Uterus (tissue), 4 donors: ENCODE results near the gene MRNIP. TPM values are rescaled to one million over a fixed set of nuclear protein-coding genes. Genes with fewer than 3 reads are reported as not detected.
A peak's percentile ranks its signal among the peaks of the same experiment; 100 is the strongest.
"Not testable (repeated sequence)": the region's sequence is repeated elsewhere in the genome, so short reads cannot be mapped to it uniquely, and the experiment has no call there.

ENCODE experiments used
- DNase-seq, 2 donors: peaks; one replicate each; pipeline ENCODE4 v3.0.0-alpha.2; 2019 to 2020
- H3K27ac ChIP-seq, 2 donors: fragments of 200-600 bp; sonication (generic); 1 replicate in 1 of 2; 2 replicates in 1 of 2; pipeline ENCODE4 v1.5.1; 2016 to 2018
- H3K27me3 ChIP-seq, 2 donors: fragments of 200-600 bp; sonication (generic); one replicate each; pipeline ENCODE4 v1.5.1; 2018 to 2019; ENCODE audit warnings: control low read depth in 1 of 2
- H3K36me3 ChIP-seq, 2 donors: fragments of 200-600 bp; sonication (generic); one replicate each; pipeline ENCODE4 v1.5.1; 2019; ENCODE audit warnings: control low read depth in 1 of 2
- H3K4me1 ChIP-seq, 2 donors: fragments of 200-600 bp; sonication (generic); one replicate each; pipeline ENCODE4 v1.5.1; 2018 to 2019; ENCODE audit warnings: control low read depth in 1 of 2
- H3K4me3 ChIP-seq, 2 donors: fragments of 200-600 bp; sonication (generic); 1 replicate in 1 of 2; 2 replicates in 1 of 2; pipeline ENCODE4 v1.5.1; 2018 to 2019; ENCODE audit warnings: mild to moderate bottlenecking in 1 of 2
- H3K9me3 ChIP-seq, 2 donors: fragments of 200-600 bp; sonication (generic); one replicate each; pipeline ENCODE4 v1.5.1; 2019; ENCODE audit warnings: control low read depth in 1 of 2
- CTCF ChIP-seq, 4 experiments: fragments of 200-600 bp in 2 of 4; fragments of 450-650 bp in 2 of 4; sonication (generic) in 2 of 4; IDR thresholded peaks; one replicate each; pipeline ENCODE4 v1.5.1; 2016 to 2019; ENCODE audit warnings: antibody characterized with exemption in 4 of 4, mild to moderate bottlenecking in 2 of 4, moderate library complexity in 1 of 4
- POLR2A ChIP-seq, 2 donors: fragments of 450-650 bp; IDR thresholded peaks; one replicate each; pipeline ENCODE4 v1.6.1; 2016; ENCODE audit warnings: antibody characterized with exemption in 2 of 2, mild to moderate bottlenecking in 1 of 2, moderate library complexity in 1 of 2
- intact Hi-C: fragments of 100-400 bp; cut with DNase I; formaldehyde crosslinking; loops from one replicate; pipeline ENCODE4 v1.15.1; 2023; ENCODE audit warnings: low total_unique reads
- microRNA counts, 2 donors: library from miRNA; unstranded; fragments of <30 nt; microRNA quantifications; one replicate each; lab custom pipeline; 2016 to 2017
- microRNA-seq: library from miRNA; unstranded; fragments of <30 nt; microRNA quantifications from one replicate; pipeline ENCODE4, GENCODE V29; 2016; ENCODE audit warnings: borderline microRNAs expressed, borderline replicate concordance
- small RNA-seq: library from RNA; depleted of rRNA; stranded (forward); fragments of <200 nt; gene quantifications from one replicate; pipeline ENCODE3, GENCODE V24; 2016
- total RNA-seq, 4 donors: library from RNA; depleted of rRNA in 3 of 4; stranded (reverse); fragments of >200 nt in 3 of 4; gene quantifications; one replicate each; pipeline versions ENCODE4 v1.1.0 to v1.2.4, GENCODE V29; 2014 to 2023
- donor health status: DM: yes; HTN: yes; CAD: no.

MRNIP gene
- total RNA-seq, 4 donors from 2014 or later: 16.8 to 138 (median 61.6) TPM

- TF ChIP-seq POLR2A (IDR thresholded peaks at IDR 0.05) (no peak), CTCF (IDR thresholded peaks at IDR 0.05) (no peak)
- H3K36me3 ChIP-seq: no peaks in the 10 kb centered on the region
- no peak for DNase-seq
- intact Hi-C loops: no loop called here
- H3K9me3 ChIP-seq: no peaks in the 10 kb centered on the region
- no peaks in the 10 kb centered on the region for H3K27me3 ChIP-seq
- H3K27ac ChIP-seq: peak overlapping the region; percentile 77 to 81
- H3K4me3 ChIP-seq: no peak overlapping the region
- peaks cover 0 to 9% of the 10 kb centered on the region in 2 donors for H3K4me1 ChIP-seq
These were observed 66.6 kb downstream of the MRNIP start for GRCh38 chr5:179791881-179792611.

GRCh38 chr5:179789278-179789677 lies 69.3 kb downstream of the MRNIP start:
- H3K36me3 ChIP-seq, H3K9me3 ChIP-seq, H3K27ac ChIP-seq, H3K27me3 ChIP-seq, intact Hi-C loops, H3K4me3 ChIP-seq, DNase-seq, H3K4me1 ChIP-seq: not testable (repeated sequence)

- Histone ChIP-seq H3K4me3 (no peak overlapping the region), H3K27me3 (no peaks in the 10 kb centered on the region), H3K9me3 (no peaks in the 10 kb centered on the region), H3K36me3 (no peaks in the 10 kb centered on the region), H3K4me1 (no peaks in the 10 kb centered on the region), H3K27ac (no peak overlapping the region)
- DNase-seq: no peak
- intact Hi-C loops: no loop called here
- TF ChIP-seq CTCF (IDR thresholded peaks at IDR 0.05) (no peak), POLR2A (IDR thresholded peaks at IDR 0.05) (no peak)
These were observed 70.3 kb downstream of the MRNIP start for GRCh38 chr5:179788193-179788854.

MicroRNAs encoded within 50 kb of the gene (microRNA counts, 767-probe panel; counts per million panel counts)
- 0 counts per million in 2 donors for microRNA hsa-miR-1229 (lab: Ali Mortazavi, UCI)

Small RNA genes within 50 kb of the gene (microRNA-seq; reads per million reads assigned to microRNA genes)
- gene MIR1229: not detected

Small RNA genes within 50 kb of the gene (small RNA-seq; reads per million reads assigned to genes)
- gene MIR1229 (not detected), gene RF00019 (not detected)

Other genes starting within 250 kb of the MRNIP start
- 1,000 to 10,000 TPM in 1 of 4 donors, 100 to 1,000 TPM in 3; 237 to 1,003 (median 495) TPM for gene HNRNPH1, start 235.1 kb downstream of the MRNIP start, total RNA-seq
- gene CBY3, start 177.8 kb downstream of the MRNIP start, total RNA-seq: not detected
- 100 to 1,000 TPM; 155 to 550 (median 392) TPM for gene CANX, start 159.8 kb downstream of the MRNIP start, total RNA-seq
- 10 to 100 TPM; 19.7 to 44.1 (median 21.4) TPM for gene MAML1, start 126.0 kb downstream of the MRNIP start, total RNA-seq
- 10 to 100 TPM in 2 of 4 donors, 1 to 10 TPM in 1, not detected in 1; 4.1 to 22.9 (median 13.6) TPM for gene LTC4S, start 64.8 kb downstream of the MRNIP start, total RNA-seq
- 10 to 100 TPM; 31.8 to 87.4 (median 66.4) TPM for gene MGAT4B, start 52.0 kb downstream of the MRNIP start, total RNA-seq
- 100 to 1,000 TPM in 3 of 4 donors, 10 to 100 TPM in 1; 94.7 to 874 (median 439) TPM for gene SQSTM1, start 37.9 kb downstream of the MRNIP start, total RNA-seq
- 1,000 to 10,000 TPM in 1 of 4 donors, 100 to 1,000 TPM in 1, 10 to 100 TPM in 2; 58.8 to 2,513 (median 108) TPM for gene TBC1D9B, start 49.1 kb upstream of the MRNIP start, total RNA-seq
- gene RNF130, start 212.9 kb upstream of the MRNIP start, total RNA-seq: 100 to 1,000 TPM in 1 of 4 donors, 10 to 100 TPM in 3; 53.8 to 119 (median 85.8) TPM